Nephron (organoid): Measurements from ENCODE around the gene CCL5.

ENCODE experiments used
- H3K27ac Mint-ChIP-seq, 3 experiments: 2 replicates each; pipeline ENCODE4 v1.8.0; 2020; ENCODE audit warnings: mixed read lengths in 3 of 3, mild to moderate bottlenecking in 2 of 3, moderate library complexity in 1 of 3
- H3K27me3 Mint-ChIP-seq: 2 replicates; pipeline ENCODE4 v1.8.0; 2021; ENCODE audit warnings: low read depth, mild to moderate bottlenecking, moderate library complexity, mixed read lengths
- H3K36me3 Mint-ChIP-seq: 2 replicates; pipeline ENCODE4 v1.8.0; 2020; ENCODE audit warnings: low read depth, mixed read lengths
- H3K4me1 Mint-ChIP-seq: 2 replicates; pipeline ENCODE4 v1.8.0; 2020; ENCODE audit warnings: mixed read lengths
- H3K4me3 Mint-ChIP-seq, 3 experiments: 2 replicates each; pipeline ENCODE4 v1.8.0; 2020; ENCODE audit warnings: mild to moderate bottlenecking in 3 of 3, mixed read lengths in 3 of 3, moderate library complexity in 2 of 3
- H3K9me3 Mint-ChIP-seq: 2 replicates; pipeline ENCODE4 v1.8.0; 2020; ENCODE audit warnings: mixed read lengths
- CTCF ChIP-seq, 3 experiments: fragments of 200-600 bp; sonication (generic); IDR thresholded peaks; one replicate each; pipeline ENCODE4 v1.5.0; 2021; ENCODE audit warnings: antibody characterized with exemption in 3 of 3; ENCODE audit not compliant: unreplicated experiment in 3 of 3

The CCL5 gene

GRCh38 chr17:35856603-35857002 lies 23.6 kb downstream of the CCL5 start:
- Mint-ChIP-seq H3K9me3 (no peaks in the 10 kb centered on the region), H3K27ac (no peak overlapping the region), H3K36me3 (peaks cover 46% of the 10 kb centered on the region), H3K27me3 (no peaks in the 10 kb centered on the region), H3K4me3 (no peak overlapping the region), H3K4me1 (no peaks in the 10 kb centered on the region)
- no peak for TF ChIP-seq CTCF (IDR thresholded peaks at IDR 0.05; ENCODE audit: unreplicated experiment in 3 of 3)

- no peaks in the 10 kb centered on the region for H3K9me3 Mint-ChIP-seq
- H3K36me3 Mint-ChIP-seq, result peaks cover 52% of the 10 kb centered on the region
- H3K27me3 Mint-ChIP-seq, result no peaks in the 10 kb centered on the region
- TF ChIP-seq CTCF (IDR thresholded peaks at IDR 0.05; ENCODE audit: unreplicated experiment in 3 of 3), result no peak
- no peak overlapping the region for H3K27ac Mint-ChIP-seq
- H3K4me3 Mint-ChIP-seq, result no peak overlapping the region
- no peaks in the 10 kb centered on the region for H3K4me1 Mint-ChIP-seq
These were observed 24.2 kb downstream of the CCL5 start for GRCh38 chr17:35855965-35856364.

- H3K27ac Mint-ChIP-seq, result peak overlapping the region in 2 of 3 experiments; percentile 6 to 7
- no peaks in the 10 kb centered on the region for H3K4me1 Mint-ChIP-seq
- peaks cover 66% of the 10 kb centered on the region for H3K36me3 Mint-ChIP-seq
- no peaks in the 10 kb centered on the region for H3K9me3 Mint-ChIP-seq
- no peak overlapping the region for H3K4me3 Mint-ChIP-seq
- H3K27me3 Mint-ChIP-seq, result no peaks in the 10 kb centered on the region
- TF ChIP-seq CTCF (IDR thresholded peaks at IDR 0.05; ENCODE audit: unreplicated experiment in 3 of 3), result peak; percentile 65 to 83 (median 82)
These were observed 30.5 kb downstream of the CCL5 start for GRCh38 chr17:35849469-35850348.

- Mint-ChIP-seq H3K36me3 (peaks cover 69% of the 10 kb centered on the region), H3K27me3 (no peaks in the 10 kb centered on the region), H3K4me3 (no peak overlapping the region), H3K27ac (peak overlapping the region in 1 of 3 experiments; percentile 42), H3K4me1 (no peaks in the 10 kb centered on the region), H3K9me3 (no peaks in the 10 kb centered on the region)
- TF ChIP-seq CTCF (IDR thresholded peaks at IDR 0.05; ENCODE audit: unreplicated experiment in 3 of 3), result no peak
These were observed 32.4 kb downstream of the CCL5 start for GRCh38 chr17:35847633-35848373.

- peaks cover 71% of the 10 kb centered on the region for H3K36me3 Mint-ChIP-seq
- no peaks in the 10 kb centered on the region for H3K9me3 Mint-ChIP-seq
- no peak for TF ChIP-seq CTCF (IDR thresholded peaks at IDR 0.05; ENCODE audit: unreplicated experiment in 3 of 3)
- H3K4me3 Mint-ChIP-seq, result no peak overlapping the region
- no peaks in the 10 kb centered on the region for H3K4me1 Mint-ChIP-seq
- no peaks in the 10 kb centered on the region for H3K27me3 Mint-ChIP-seq
- peak overlapping the region in 1 of 3 experiments; percentile 26 for H3K27ac Mint-ChIP-seq
These were observed 33.2 kb downstream of the CCL5 start for GRCh38 chr17:35847006-35847405.
